GM21825 (cell line): ENCODE data around the gene MBNL1.

Source experiments
- ATAC-seq: cut with Tn5 transposase; IDR thresholded peaks from one replicate; pipeline ENCODE4 v1.9.1; 2021; ENCODE audit warnings: mild to moderate bottlenecking, moderate library complexity; ENCODE audit not compliant: unreplicated experiment

Gene MBNL1

DNA sequence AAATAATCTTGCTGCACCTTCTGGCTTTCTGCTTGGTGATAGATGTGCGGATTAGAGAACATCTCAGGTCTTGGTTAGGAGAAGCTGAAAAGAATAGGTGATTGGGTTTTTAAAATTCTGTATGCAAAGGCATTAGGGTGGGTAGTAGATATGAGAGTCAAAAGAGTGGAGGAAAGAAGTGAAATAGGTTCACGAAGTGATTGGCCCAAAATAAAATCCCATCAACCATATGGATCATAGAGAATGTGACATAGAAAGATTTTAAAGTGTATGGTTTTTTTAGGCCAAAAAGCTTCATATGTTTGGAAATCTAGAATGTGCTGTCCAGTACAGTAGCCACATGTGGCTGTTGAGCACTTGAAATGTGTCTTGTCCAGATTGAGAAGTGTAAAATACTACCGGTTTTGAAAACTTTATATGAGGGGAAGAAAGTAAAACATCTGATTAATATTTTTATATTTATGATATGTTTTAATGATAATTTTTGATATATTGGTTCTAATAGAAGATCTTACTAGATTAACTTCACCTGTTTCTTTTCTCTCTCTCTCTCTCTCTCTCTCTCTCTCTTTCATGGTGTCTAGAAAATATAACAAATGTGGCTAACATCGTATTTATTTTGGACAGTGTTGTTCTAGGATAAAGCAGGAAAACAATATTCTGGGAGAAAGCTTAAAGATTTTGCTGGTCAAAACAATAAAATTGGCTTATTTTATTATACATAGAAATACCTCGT lies 2.9 kb downstream of the MBNL1 start:
- no peak for ATAC-seq

DNA sequence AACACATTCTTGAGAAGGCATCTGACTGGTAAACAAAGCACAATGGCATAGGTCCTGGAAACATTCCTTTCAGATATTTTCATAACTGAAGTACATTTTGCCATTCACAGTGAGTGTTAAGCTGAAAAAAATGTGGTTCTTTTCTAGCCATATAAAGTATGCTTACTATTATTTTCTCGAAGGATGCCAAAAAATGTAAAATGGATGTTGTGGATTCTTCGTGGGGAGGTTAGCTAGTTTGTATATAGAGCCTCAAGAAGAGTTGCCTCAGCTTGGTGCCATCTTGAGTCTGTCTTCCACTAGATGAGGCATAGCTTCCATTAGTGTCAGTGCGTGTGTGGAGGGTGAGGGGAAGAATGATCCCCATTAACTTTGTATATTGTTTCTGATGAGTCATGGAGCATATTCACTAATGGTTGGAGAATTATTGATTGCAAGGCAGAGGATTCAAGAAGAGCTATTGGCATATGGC lies 4.1 kb downstream of the MBNL1 start:
- no peak for ATAC-seq

DNA sequence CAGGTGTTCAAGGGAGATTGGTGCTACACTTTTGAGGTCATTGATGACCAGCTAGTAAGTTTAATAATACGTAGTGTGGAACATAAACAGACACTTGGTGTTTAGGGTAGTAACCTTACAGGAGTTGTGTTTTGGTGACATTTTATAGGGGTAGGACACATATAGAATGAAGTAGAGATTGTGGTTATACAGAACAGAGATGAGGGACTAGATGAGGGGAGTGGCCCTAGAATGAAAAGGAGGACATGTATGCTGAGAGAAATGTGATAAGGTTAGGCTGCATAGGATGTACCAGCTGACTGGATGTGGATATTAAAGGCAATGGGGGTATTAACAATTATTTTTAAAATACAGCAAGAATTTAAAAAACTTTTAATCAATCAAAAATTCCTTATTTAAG lies 8.0 kb downstream of the MBNL1 start:
- no peak for ATAC-seq

DNA sequence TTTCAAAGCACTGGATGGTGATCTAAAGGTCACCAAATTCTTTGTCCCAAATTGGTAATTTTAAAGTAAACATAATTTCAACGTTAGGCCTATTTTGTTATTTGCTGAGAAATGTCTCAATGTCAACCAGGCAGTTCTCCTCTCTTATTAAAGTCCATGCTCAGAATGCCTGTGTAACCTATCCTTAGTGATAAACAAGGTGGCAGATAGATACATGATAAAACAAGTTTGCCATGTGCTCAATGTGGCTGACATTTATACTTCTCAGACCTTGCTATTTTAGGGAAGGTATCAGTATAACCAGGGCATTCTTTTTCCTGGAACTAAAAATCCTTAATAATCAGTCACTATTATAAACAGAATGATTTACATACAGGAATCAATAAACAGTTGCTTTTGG lies 8.5 kb downstream of the MBNL1 start:
- no peak for ATAC-seq

DNA sequence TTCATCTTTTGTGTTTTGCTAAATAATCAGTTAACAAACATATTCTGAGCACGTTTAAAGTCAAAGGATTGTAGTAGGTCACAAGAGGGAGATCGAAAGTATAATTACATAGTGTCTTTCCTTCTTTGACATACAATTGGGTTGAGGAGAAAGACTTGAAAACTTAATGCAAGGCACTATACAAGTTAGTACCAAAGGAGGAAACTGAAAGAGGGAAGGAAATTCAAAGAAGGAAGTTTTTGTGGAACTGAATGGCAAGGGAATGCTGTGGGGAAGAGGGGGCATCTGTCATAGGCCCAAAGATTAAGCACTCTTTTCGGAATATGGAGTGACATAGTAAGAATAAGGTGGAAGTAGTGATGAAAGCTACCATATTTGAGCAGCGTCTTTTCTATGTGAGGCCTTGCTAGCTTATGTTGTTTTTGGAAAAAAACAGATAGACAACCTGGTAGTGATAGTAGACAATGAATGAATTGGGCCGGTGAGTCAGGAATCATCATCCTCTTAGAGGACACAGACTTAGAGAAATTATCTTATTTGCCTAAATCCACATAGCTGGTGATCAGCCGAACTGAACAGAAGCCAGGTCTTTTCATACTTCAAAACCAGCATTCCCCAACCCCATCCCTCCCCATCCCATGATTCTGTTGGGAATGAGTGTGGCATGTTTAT lies 10.2 kb downstream of the MBNL1 start:
- no peak for ATAC-seq

DNA sequence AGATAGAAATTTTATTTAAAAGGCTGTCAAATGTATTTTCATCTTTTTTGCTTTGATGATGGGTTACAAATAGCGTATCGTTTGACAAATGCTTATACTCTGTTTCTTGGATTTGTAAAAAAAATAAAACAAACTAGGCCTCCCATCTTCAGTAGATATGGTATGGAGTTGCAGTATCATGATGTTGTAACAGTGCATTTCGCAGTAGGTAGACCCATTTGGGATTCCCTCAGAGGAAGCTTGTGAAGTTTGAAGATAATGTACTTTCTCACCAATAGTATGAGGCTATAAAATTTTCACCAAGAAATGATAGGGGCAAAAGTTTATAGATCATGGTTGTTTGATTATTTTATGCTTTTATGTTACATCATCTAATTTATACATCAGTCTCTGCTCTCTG lies 10.8 kb downstream of the MBNL1 start:
- ATAC-seq, result no peak

DNA sequence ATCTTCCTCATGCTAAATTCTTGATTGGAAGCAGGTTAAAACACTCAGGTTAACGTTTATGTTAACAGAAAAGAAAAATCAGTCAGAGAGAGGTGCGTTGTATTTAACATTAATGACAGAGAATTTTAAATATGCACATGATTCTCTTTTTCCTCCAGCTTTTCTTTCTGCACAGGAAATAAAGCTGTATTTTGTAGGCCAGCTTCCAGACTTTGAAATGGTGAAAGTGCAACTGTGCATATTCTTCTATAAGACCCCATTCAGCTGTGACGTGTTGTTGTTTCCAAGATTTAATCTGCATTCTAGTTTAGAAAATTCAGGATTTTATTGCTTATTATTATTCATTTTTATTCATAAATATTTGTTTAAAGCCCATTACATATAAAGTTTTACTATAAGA lies 11.8 kb downstream of the MBNL1 start:
- no peak for ATAC-seq

DNA sequence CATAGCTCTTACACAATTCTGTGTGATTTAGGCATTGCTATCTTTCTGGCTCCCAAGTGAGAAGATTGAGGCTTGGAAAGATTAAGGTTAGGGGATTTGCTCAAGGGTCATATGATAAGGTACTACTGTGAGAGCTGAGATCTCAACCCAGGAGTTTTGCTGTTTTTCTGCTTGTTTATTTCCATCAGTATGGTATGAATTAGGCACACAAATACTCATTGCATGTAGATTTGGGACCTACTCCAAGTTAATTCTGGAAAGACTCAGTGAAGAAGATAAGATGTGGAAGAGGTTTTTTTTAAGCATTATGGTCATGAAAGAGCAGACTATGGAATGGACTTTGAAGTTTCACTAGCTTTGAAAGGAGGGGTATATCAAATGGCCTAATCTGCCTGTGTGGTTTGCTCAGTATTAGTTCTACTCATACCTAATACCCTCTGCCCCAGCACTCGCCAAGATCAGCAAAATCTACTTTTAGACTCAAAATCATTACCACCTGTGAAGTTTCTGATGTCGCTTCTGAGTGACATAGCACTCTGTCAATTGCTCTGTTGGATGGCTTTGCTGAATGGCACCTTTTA lies 12.5 kb downstream of the MBNL1 start:
- peak; percentile 65 for ATAC-seq

DNA sequence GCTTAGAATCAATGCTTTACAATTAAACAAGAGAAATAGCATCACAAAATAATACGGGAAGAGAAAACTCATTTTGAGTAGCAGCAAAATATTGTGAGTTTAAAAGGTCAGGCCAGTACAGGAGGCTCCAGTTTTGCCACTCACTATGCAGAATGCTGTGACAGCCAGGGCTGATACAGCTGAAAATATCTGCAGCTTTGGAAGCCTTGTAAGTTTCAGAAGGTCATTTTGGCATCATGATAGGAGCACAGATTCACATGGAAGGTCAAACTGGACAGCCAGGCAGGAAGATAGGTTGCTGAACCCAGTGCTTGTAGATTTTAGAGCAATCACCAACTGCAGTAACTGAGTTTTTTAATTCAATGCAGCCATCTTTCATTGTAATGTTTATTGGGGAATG lies 14.1 kb downstream of the MBNL1 start:
- no peak for ATAC-seq

DNA sequence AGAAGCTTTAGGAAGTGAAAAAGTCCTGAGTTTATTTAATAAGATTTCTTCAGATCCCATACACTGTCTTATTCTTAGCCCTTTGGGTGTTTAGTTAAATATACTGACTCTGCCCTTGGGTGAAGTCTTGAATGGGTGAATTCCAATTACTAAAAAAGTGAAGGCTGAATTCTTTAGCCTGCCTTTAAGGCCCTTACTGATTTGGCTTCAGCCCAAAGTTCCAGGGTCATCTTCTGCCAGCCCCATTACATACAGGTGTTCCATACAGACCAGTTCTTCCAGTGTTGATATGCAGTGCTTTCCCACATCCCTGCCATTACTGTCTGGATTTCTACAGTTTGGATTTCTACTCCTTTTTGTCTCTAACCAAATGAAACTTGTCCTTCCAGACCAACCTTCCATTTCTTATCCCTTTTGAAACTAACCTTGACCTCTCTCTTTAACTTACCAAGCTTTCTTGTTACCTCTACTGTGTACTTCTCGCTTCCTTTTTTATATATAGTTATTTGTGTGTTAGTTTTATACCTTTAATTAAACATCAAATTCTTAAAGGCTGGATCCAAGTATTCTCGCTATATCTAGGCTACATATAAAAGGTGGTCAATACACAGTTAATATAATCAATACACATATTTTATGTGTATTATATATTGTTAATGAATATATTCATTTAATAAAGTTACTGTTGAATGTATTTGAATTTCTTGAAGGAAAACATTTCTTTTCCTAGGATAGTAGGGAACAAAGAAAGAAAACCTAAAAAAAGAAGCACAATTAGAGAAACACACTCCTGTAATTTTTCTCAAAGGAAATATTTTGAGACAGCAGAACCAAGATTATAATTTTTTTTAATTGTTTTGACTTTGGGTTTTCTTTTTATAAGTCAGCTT lies 15.0 kb downstream of the MBNL1 start:
- ATAC-seq, result no peak

DNA sequence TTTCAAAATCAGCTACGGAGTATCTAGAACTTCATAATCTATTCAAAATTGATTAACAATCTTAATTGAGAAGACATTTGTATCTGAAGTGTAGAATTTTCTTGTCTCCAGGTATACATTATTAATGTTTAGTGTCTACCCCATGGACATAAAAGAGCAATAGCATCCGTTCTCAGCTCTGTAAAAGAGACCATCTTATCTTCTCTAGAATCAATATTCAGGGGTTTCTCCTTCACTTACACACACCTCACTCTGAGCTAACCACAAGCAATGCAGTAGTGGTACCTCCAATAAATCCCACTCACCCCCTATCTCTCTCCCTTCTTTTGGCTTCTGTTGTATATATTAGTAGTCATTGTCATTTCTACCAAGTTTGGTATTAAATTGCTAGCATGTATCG lies 16.2 kb downstream of the MBNL1 start:
- no peak for ATAC-seq

DNA sequence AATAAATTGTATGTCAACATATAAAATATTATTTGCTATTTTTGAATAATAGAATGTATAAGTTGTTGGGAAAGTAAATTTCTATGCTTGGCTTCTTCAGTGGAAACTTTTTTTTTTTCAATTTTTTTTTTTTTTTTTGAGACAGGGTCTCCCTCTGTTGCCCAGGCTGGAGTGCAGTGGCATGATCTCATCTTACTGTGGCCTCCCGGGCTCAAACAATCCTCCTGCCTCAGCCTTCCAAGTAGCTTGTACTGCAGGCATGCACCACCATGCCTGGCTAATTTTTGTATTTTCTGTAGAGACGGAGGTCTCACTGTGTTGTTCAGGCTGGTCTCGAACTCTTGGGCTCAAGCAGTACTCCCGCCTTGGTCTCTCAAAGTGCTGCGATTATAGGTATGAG lies 16.8 kb downstream of the MBNL1 start:
- no peak for ATAC-seq

DNA sequence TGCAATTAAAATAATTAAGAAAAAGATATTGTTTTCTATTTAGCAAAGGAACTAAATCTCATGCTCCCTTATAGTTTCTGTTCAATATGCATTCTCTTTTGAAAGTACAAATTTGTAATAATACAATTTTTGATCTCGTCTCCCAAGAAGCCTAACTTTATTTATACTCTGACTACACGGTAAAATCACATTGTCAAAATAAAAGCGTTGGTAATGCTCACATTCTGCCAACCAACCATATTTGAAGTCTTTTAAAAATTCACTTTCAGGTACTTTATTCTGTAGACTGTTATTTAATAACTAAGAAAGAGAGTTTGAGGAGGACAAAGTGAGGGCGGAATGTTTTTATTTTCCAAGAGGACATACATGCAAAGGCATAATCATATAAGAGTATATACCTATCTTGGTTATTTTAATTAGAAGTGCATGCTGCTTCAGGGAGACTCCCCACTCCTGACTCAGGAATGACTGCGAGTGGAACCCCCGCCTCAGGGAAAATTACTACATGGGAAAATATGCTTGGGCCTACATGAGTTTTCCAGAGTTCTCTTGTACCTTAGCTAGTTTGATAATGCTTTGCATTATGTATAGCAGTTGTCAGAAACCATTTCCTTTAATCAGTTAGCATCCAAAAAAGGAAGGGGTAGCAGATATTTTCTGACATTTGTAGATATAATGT lies 19.3 kb downstream of the MBNL1 start:
- ATAC-seq, result no peak

DNA sequence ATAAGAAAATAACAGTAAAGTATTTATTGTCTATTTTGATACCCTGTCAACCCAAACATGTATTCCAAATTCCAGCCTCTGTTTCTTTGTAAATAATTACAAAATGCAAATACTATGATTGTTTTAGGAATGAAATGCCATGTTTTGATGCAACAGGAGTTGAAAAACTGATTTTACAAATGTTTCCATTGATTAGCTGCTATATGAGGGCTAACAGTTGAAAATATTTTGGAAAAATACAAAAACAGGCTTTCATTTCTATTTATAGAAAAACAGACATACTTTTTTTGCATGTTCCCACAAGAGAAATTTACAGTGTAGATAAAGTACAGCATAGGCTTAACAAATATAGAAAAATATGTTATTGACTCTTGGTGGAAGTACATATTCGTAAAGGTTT lies 20.0 kb downstream of the MBNL1 start:
- no peak for ATAC-seq

DNA sequence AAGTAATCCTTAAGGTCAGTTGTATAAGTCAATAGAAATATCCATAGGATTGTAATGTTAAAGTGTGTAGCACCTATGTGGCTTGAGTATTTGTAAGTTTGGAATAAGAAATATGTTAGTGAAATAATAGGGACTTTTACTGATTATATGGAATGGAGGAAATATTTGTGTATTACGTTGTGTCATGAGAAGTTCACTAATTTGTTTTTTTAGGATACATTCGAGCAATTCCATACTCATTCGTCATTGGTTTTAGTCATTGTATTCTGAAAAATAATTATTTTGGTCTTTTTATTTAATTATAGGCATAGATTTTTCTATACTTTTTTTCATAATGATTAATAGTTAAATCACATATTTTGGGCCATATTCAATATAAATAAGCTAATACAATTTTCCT lies 21.0 kb downstream of the MBNL1 start:
- ATAC-seq, result no peak

DNA sequence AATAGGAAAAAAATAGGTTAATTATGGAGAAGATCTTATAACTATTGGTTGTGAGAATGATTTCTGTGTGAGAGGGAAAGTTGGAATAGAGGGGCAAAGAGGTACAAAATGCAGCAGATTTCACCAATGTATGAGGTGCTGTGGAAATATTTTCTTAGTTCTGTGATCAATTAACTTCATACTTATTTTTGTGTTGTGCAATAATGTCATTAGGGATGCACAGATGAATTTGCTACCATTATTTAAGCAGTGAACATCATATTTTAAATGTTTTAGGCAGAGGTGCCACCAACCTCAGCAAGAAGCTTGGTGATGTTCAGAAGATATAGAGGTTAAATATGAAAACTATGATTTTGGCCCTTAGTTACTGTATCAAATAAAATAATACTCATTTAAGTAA lies 21.6 kb downstream of the MBNL1 start:
- ATAC-seq, result no peak

DNA sequence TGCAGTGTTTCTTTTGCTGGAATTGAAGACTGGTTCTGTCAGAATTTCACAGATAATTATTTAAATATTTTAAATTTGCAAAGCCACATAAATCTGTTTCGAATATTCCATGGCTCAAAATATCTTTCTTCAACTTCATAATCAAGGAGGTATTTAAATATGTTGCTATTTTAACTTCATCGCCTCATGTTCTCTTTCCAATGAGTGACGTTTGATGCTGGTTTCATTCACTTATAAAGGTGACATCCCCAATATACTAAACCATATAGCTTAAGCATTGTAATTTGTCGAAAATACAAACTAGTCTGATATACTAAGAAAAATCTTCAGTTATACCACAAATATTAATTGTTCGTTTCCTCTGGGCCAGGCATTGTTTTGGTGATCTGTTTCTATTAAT lies 22.5 kb downstream of the MBNL1 start:
- ATAC-seq, result no peak

DNA sequence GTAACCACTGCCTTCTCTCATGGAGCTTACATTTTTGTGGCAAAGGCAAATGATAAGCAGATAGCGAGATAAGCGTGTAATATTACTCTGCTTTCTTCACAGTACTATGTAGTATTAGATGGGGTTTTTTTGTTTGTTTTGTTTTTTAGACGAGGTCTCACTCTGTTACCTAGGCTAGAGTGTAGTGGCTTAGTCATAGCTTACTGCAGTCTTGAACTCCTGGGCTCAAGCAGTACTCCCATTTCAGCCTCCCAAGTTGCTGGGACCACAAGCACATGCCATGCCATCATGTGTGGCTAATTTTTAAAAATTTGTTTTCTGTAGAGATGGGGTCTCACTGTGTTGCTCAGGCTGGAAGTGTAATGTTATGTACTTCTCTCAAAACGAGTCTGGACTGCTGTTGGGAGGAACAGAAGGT lies 22.9 kb downstream of the MBNL1 start:
- no peak for ATAC-seq

DNA sequence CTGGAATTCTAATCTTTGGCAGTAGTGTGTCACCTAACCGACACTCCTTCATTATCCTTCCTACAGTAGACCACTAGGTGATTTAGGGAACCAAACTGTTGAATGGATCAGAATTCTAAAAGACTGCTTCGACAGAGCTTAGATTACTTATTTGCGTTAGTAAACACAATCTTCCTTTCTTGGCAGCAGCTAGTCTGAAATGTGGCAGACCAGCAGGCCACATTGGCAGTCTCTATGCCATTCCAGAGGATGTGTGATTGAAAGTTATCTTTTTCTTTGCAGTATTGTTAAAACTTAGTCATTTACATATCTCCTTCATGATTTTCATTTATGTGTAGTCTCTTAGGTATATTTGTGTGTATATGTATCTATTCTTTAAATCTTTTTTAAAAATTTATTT lies 23.6 kb downstream of the MBNL1 start:
- ATAC-seq, result no peak

DNA sequence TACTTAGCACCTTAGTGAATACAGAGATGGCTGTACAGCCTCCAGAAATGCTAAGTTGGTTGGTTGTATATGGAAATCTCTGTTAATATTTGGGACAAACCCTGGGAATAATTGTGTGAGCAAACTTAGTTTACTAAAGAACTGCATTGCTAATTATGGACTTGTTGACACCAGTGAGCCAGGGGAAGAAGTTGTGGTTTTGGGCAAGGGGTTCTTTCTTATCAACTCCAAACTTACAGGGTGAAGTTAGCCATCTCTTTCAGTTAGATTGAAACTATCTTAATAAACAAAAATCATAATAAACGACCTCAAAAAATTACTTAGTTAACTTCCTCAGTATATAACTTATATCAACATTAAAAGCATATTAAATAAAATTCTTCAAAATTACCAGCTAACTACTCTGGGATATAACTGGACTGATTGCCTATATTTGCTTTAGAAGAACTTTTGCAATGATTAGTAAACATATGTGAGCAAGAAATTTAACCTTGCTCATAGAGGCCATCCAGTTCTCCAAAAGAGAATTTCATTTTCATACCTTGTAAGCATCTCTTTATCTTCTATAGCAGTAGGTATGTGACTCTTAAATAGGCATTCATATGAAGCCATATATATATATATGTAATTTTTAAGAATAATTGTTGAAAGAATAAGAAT lies 24.7 kb downstream of the MBNL1 start:
- ATAC-seq, result no peak
